ENCODE results near the gene ELP1. TPM values are rescaled to one million over a fixed set of nuclear protein-coding genes. Genes with fewer than 3 reads are reported as not detected.

Gene ELP1
- total and polyA plus RNA-seq, 2 experiments from 2014 or later: 9.1 to 46.3 TPM

DNA sequence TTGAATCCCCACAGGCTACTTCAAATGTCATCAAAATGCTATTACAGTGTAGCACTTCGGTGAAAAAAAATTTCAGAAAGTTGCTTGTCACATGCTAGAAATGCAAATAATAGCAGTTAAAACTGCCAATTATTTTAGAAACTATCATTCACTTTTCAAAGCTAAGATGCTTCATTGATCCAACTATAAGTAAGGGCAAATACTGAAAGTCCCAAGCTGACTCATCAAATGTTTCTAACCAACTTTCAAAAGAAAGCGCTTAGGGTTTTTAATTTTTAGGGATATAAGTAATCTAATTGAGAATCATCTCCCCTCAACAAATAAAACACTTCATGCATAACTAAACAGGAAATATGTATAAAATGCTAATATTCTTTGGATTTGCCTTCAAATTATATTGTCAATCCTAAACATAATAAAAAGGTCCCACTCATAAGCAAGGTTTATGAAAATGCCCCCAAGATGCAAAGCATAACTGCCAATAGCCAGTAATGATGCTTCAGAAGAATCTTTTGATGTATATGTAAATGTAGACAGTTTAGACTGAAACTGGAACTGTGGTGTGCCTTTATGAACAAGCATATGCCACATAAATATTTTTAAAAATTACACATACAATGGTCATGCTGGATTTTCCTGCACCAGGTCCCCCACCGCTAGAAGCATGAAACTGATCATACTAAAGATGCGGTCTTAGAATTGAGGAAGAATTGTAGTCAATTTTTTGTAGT lies 59.7 kb downstream of the ELP1 start:
- TF ChIP-seq POLR2AphosphoS5 (IDR thresholded peaks at IDR 0.05; ENCODE audit: low read depth): no peak
- no peak for TF ChIP-seq EZH2 (IDR thresholded peaks at IDR 0.05; ENCODE audit: low read depth, unreplicated experiment)
- no peak for TF ChIP-seq STAT1 (IDR thresholded peaks at IDR 0.05; ENCODE audit: unreplicated experiment)
- TF ChIP-seq, protein P1, sequence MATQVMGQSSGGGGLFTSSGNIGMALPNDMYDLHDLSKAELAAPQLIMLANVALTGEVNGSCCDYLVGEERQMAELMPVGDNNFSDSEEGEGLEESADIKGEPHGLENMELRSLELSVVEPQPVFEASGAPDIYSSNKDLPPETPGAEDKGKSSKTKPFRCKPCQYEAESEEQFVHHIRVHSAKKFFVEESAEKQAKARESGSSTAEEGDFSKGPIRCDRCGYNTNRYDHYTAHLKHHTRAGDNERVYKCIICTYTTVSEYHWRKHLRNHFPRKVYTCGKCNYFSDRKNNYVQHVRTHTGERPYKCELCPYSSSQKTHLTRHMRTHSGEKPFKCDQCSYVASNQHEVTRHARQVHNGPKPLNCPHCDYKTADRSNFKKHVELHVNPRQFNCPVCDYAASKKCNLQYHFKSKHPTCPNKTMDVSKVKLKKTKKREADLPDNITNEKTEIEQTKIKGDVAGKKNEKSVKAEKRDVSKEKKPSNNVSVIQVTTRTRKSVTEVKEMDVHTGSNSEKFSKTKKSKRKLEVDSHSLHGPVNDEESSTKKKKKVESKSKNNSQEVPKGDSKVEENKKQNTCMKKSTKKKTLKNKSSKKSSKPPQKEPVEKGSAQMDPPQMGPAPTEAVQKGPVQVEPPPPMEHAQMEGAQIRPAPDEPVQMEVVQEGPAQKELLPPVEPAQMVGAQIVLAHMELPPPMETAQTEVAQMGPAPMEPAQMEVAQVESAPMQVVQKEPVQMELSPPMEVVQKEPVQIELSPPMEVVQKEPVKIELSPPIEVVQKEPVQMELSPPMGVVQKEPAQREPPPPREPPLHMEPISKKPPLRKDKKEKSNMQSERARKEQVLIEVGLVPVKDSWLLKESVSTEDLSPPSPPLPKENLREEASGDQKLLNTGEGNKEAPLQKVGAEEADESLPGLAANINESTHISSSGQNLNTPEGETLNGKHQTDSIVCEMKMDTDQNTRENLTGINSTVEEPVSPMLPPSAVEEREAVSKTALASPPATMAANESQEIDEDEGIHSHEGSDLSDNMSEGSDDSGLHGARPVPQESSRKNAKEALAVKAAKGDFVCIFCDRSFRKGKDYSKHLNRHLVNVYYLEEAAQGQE (IDR thresholded peaks at IDR 0.05; ENCODE audit: unreplicated experiment): no peak
- DNase-seq (ENCODE audit: low spot score) (no peak), ATAC-seq (no peak)
- Mint-ChIP-seq H3K4me3 (no peak overlapping the region), H3K27me3 (ENCODE audit: insufficient read depth, low read depth, poor library complexity) (no peaks in the 10 kb centered on the region), H3K27ac (no peak overlapping the region), H3K4me1 (no peaks in the 10 kb centered on the region), H3K36me3 (ENCODE audit: low read depth) (peaks cover 57% of the 10 kb centered on the region), H3K9me3 (no peaks in the 10 kb centered on the region)
- H4K20me1 ChIP-seq (replicated peaks; ENCODE audit: insufficient read depth): 0 out of 2 replicates have a peak, but pooled peaks cover 3% of the 10 kb centered on the region
- no peak overlapping the region for H3K4me3 ChIP-seq
- H3K4me2 ChIP-seq: no peak overlapping the region
- no peaks in the 10 kb centered on the region for H3K9me2 ChIP-seq (ENCODE audit: insufficient read depth)
- no peaks in the 10 kb centered on the region for H3F3A ChIP-seq (replicated peaks; ENCODE audit: low read depth)
- peaks cover 33% of the 10 kb centered on the region for H3K36me3 ChIP-seq (ENCODE audit: insufficient read depth)
- H3K27me3 ChIP-seq (ENCODE audit: insufficient read depth): no peaks in the 10 kb centered on the region
- no peak overlapping the region for H2AFZ ChIP-seq
- H3K27ac ChIP-seq (ENCODE audit: low read depth): no peak overlapping the region
- H3K4me1 ChIP-seq (ENCODE audit: insufficient read depth): no peaks in the 10 kb centered on the region
- H3K79me2 ChIP-seq (replicated peaks; ENCODE audit: insufficient read depth): no peaks in the 10 kb centered on the region

DNA sequence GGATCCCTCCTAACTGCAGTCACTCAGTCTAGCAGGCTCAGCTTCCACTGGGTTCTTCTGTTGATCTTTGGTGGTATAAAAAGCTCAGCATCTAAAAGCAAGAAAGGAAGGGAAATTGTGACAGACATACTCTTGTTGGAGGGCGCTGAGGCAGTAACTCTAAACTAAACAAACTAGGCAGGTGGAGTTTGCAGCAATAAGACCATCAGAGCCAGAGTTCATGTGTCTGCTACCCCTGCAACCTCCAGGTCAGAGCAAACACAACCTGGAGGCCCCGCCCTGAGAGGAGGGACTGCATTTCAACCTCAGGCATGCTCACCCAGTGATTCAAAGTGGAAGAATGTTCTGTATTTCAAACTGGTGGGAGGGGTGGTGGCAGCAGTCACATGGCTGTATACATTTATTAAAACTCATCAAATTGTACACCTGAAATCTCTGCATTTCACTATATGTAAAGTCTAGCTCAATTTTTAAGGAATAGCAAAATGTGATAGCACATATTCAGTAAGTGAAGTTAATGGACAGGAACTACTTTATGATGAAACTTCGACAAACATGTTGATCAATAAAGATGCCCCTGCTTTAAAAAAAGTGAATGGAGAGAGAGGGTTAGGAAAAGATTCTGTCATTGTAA lies 64.7 kb downstream of the ELP1 start:
- no peak overlapping the region for H3K4me2 ChIP-seq
- no peaks in the 10 kb centered on the region for H3K9me3 Mint-ChIP-seq
- H3F3A ChIP-seq (replicated peaks; ENCODE audit: low read depth): no peaks in the 10 kb centered on the region
- H3K27me3 Mint-ChIP-seq (ENCODE audit: insufficient read depth, low read depth, poor library complexity): no peaks in the 10 kb centered on the region
- no peaks in the 10 kb centered on the region for H3K4me1 Mint-ChIP-seq
- no peaks in the 10 kb centered on the region for H3K27me3 ChIP-seq (ENCODE audit: insufficient read depth)
- H3K79me2 ChIP-seq (replicated peaks; ENCODE audit: insufficient read depth): no peaks in the 10 kb centered on the region
- peaks cover 16% of the 10 kb centered on the region for H3K36me3 Mint-ChIP-seq (ENCODE audit: low read depth)
- no peaks in the 10 kb centered on the region for H3K4me1 ChIP-seq (ENCODE audit: insufficient read depth)
- no peaks in the 10 kb centered on the region for H3K9me2 ChIP-seq (ENCODE audit: insufficient read depth)
- H3K36me3 ChIP-seq (ENCODE audit: insufficient read depth): peaks cover 16% of the 10 kb centered on the region
- H3K4me3 ChIP-seq: no peak overlapping the region
- H3K27ac Mint-ChIP-seq: no peak overlapping the region
- H3K4me3 Mint-ChIP-seq: no peak overlapping the region
- DNase-seq (ENCODE audit: low spot score) (no peak), ATAC-seq (no peak)
- no peak overlapping the region for H2AFZ ChIP-seq
- 0 out of 2 replicates have a peak, but pooled peaks cover 3% of the 10 kb centered on the region for H4K20me1 ChIP-seq (replicated peaks; ENCODE audit: insufficient read depth)
- H3K27ac ChIP-seq (ENCODE audit: low read depth): no peak overlapping the region
- TF ChIP-seq JUNB (IDR thresholded peaks at IDR 0.05; ENCODE audit: unreplicated experiment) (no peak), EZH2phosphoT487 (IDR thresholded peaks at IDR 0.05; ENCODE audit: unreplicated experiment) (no peak), STAT1 (IDR thresholded peaks at IDR 0.05; ENCODE audit: unreplicated experiment) (no peak), EZH2 (IDR thresholded peaks at IDR 0.05; ENCODE audit: low read depth, unreplicated experiment) (no peak)
- TF ChIP-seq, protein P2, sequence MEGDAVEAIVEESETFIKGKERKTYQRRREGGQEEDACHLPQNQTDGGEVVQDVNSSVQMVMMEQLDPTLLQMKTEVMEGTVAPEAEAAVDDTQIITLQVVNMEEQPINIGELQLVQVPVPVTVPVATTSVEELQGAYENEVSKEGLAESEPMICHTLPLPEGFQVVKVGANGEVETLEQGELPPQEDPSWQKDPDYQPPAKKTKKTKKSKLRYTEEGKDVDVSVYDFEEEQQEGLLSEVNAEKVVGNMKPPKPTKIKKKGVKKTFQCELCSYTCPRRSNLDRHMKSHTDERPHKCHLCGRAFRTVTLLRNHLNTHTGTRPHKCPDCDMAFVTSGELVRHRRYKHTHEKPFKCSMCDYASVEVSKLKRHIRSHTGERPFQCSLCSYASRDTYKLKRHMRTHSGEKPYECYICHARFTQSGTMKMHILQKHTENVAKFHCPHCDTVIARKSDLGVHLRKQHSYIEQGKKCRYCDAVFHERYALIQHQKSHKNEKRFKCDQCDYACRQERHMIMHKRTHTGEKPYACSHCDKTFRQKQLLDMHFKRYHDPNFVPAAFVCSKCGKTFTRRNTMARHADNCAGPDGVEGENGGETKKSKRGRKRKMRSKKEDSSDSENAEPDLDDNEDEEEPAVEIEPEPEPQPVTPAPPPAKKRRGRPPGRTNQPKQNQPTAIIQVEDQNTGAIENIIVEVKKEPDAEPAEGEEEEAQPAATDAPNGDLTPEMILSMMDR (conservative IDR thresholded peaks at IDR 0.05; ENCODE audit: low read depth in 2 of 2): no peak
- TF ChIP-seq, protein P3, sequence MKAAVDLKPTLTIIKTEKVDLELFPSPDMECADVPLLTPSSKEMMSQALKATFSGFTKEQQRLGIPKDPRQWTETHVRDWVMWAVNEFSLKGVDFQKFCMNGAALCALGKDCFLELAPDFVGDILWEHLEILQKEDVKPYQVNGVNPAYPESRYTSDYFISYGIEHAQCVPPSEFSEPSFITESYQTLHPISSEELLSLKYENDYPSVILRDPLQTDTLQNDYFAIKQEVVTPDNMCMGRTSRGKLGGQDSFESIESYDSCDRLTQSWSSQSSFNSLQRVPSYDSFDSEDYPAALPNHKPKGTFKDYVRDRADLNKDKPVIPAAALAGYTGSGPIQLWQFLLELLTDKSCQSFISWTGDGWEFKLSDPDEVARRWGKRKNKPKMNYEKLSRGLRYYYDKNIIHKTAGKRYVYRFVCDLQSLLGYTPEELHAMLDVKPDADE (IDR thresholded peaks at IDR 0.05): no peak

Data from GM23338 (cell line).